Body of pancreas (tissue), 4 donors: ENCODE results near the gene MGAT3.

ENCODE experiments used
- CTCF ChIP-seq, 7 experiments: fragments of 450-650 bp in 4 of 7; fragments of 200-600 bp in 3 of 7; sonication (generic) in 3 of 7; IDR thresholded peaks; one replicate each; pipeline ENCODE4 v1.5.1; 2016 to 2019; ENCODE audit warnings: antibody characterized with exemption in 7 of 7
- POLR2A ChIP-seq, 3 donors: fragments of 450-650 bp; IDR thresholded peaks; one replicate each; pipeline ENCODE4 v1.6.1; 2016; ENCODE audit warnings: antibody characterized with exemption in 3 of 3, mild to moderate bottlenecking in 2 of 3

GRCh38 chr22:39434243-39434653, 22.6 kb upstream of the MGAT3 start:
- no peak for TF ChIP-seq CTCF (IDR thresholded peaks at IDR 0.05)
- no peak for TF ChIP-seq POLR2A (IDR thresholded peaks at IDR 0.05)
